ENCODE data around the gene IL1RAPL1. TPM values are rescaled to one million over a fixed set of nuclear protein-coding genes. Genes with fewer than 3 reads are reported as not detected.

IL1RAPL1 gene
- total RNA-seq, 2 donors from 2014 or later: not detected

GRCh38 chrX:29541038-29541437 lies 953.8 kb downstream of the IL1RAPL1 start:
- H3K4me1 Mint-ChIP-seq: no peaks in the 10 kb centered on the region
- no peaks in the 10 kb centered on the region for H3K9me3 ChIP-seq (ENCODE audit: control insufficient read depth, low read length, poor library complexity, severe bottlenecking)
- no peak overlapping the region for H3K4me3 Mint-ChIP-seq
- ATAC-seq (no peak), DNase-seq (no peak)
- no peaks in the 10 kb centered on the region for H3K36me3 Mint-ChIP-seq (ENCODE audit: low read depth)
- no peak overlapping the region for H3K27ac Mint-ChIP-seq
- no peaks in the 10 kb centered on the region for H3K27me3 Mint-ChIP-seq

- ATAC-seq: no peak
- no peak overlapping the region for H3K27ac Mint-ChIP-seq
Measured at GRCh38 chrX:29542152-29542551, 954.9 kb downstream of the IL1RAPL1 start.

GRCh38 chrX:29545878-29546277 lies 958.6 kb downstream of the IL1RAPL1 start:
- Mint-ChIP-seq H3K36me3 (ENCODE audit: low read depth) (no peaks in the 10 kb centered on the region), H3K4me3 (no peak overlapping the region), H3K4me1 (no peaks in the 10 kb centered on the region), H3K27me3 (no peaks in the 10 kb centered on the region), H3K27ac (no peak overlapping the region)
- ATAC-seq: no peak
- H3K9me3 ChIP-seq (ENCODE audit: control insufficient read depth, low read length, poor library complexity, severe bottlenecking): no peaks in the 10 kb centered on the region
- no peak for DNase-seq

More at GRCh38 chrX:29542152-29542551, 954.9 kb downstream of the IL1RAPL1 start:
- no peak for DNase-seq
- H3K4me1 Mint-ChIP-seq: no peaks in the 10 kb centered on the region
- no peaks in the 10 kb centered on the region for H3K27me3 Mint-ChIP-seq
- H3K9me3 ChIP-seq (ENCODE audit: control insufficient read depth, low read length, poor library complexity, severe bottlenecking): no peaks in the 10 kb centered on the region
- H3K36me3 Mint-ChIP-seq (ENCODE audit: low read depth): no peaks in the 10 kb centered on the region
- H3K4me3 Mint-ChIP-seq: no peak overlapping the region

GRCh38 chrX:29547877-29548276 lies 960.6 kb downstream of the IL1RAPL1 start:
- no peaks in the 10 kb centered on the region for H3K4me1 Mint-ChIP-seq
- no peaks in the 10 kb centered on the region for H3K27me3 Mint-ChIP-seq
- DNase-seq (no peak), ATAC-seq (no peak)
- H3K4me3 Mint-ChIP-seq: no peak overlapping the region
- no peaks in the 10 kb centered on the region for H3K9me3 ChIP-seq (ENCODE audit: control insufficient read depth, low read length, poor library complexity, severe bottlenecking)
- H3K36me3 Mint-ChIP-seq (ENCODE audit: low read depth): no peaks in the 10 kb centered on the region
- H3K27ac Mint-ChIP-seq: no peak overlapping the region

- ATAC-seq (no peak), DNase-seq (no peak)
- no peaks in the 10 kb centered on the region for H3K4me1 Mint-ChIP-seq
- no peaks in the 10 kb centered on the region for H3K9me3 ChIP-seq (ENCODE audit: control insufficient read depth, low read length, poor library complexity, severe bottlenecking)
- no peak overlapping the region for H3K27ac Mint-ChIP-seq
- no peaks in the 10 kb centered on the region for H3K36me3 Mint-ChIP-seq (ENCODE audit: low read depth)
- H3K4me3 Mint-ChIP-seq: no peak overlapping the region
- no peaks in the 10 kb centered on the region for H3K27me3 Mint-ChIP-seq
Measured at GRCh38 chrX:29553542-29553941, 966.3 kb downstream of the IL1RAPL1 start.

- no peaks in the 10 kb centered on the region for H3K9me3 ChIP-seq (ENCODE audit: control insufficient read depth, low read length, poor library complexity, severe bottlenecking)
- ATAC-seq: no peak
- H3K27me3 Mint-ChIP-seq: no peaks in the 10 kb centered on the region
- DNase-seq: no peak
- H3K27ac Mint-ChIP-seq: no peak overlapping the region
- H3K4me1 Mint-ChIP-seq: no peaks in the 10 kb centered on the region
- no peak overlapping the region for H3K4me3 Mint-ChIP-seq
- no peaks in the 10 kb centered on the region for H3K36me3 Mint-ChIP-seq (ENCODE audit: low read depth)
Measured at GRCh38 chrX:29555465-29556091, 968.3 kb downstream of the IL1RAPL1 start.

- DNase-seq (no peak), ATAC-seq (no peak)
- Mint-ChIP-seq H3K27me3 (no peaks in the 10 kb centered on the region), H3K27ac (no peak overlapping the region), H3K4me3 (no peak overlapping the region), H3K36me3 (ENCODE audit: low read depth) (no peaks in the 10 kb centered on the region), H3K4me1 (no peaks in the 10 kb centered on the region)
- H3K9me3 ChIP-seq (ENCODE audit: control insufficient read depth, low read length, poor library complexity, severe bottlenecking): no peaks in the 10 kb centered on the region
Measured at GRCh38 chrX:29560065-29560464, 972.8 kb downstream of the IL1RAPL1 start.

- no peaks in the 10 kb centered on the region for H3K9me3 ChIP-seq (ENCODE audit: control insufficient read depth, low read length, poor library complexity, severe bottlenecking)
- ATAC-seq: no peak
- Mint-ChIP-seq H3K4me1 (no peaks in the 10 kb centered on the region), H3K27me3 (no peaks in the 10 kb centered on the region), H3K36me3 (ENCODE audit: low read depth) (no peaks in the 10 kb centered on the region), H3K27ac (no peak overlapping the region), H3K4me3 (no peak overlapping the region)
- no peak for DNase-seq
Measured at GRCh38 chrX:29561417-29561816, 974.2 kb downstream of the IL1RAPL1 start.

GRCh38 chrX:29580560-29580959 lies 993.3 kb downstream of the IL1RAPL1 start:
- Mint-ChIP-seq H3K27ac (no peak overlapping the region), H3K27me3 (no peaks in the 10 kb centered on the region), H3K36me3 (ENCODE audit: low read depth) (no peaks in the 10 kb centered on the region), H3K4me3 (no peak overlapping the region), H3K4me1 (no peaks in the 10 kb centered on the region)
- no peaks in the 10 kb centered on the region for H3K9me3 ChIP-seq (ENCODE audit: control insufficient read depth, low read length, poor library complexity, severe bottlenecking)
- ATAC-seq (no peak), DNase-seq (no peak)

- no peak overlapping the region for H3K27ac Mint-ChIP-seq
- no peaks in the 10 kb centered on the region for H3K36me3 Mint-ChIP-seq (ENCODE audit: low read depth)
- no peaks in the 10 kb centered on the region for H3K9me3 ChIP-seq (ENCODE audit: control insufficient read depth, low read length, poor library complexity, severe bottlenecking)
- no peaks in the 10 kb centered on the region for H3K4me1 Mint-ChIP-seq
- ATAC-seq: no peak
- no peak for DNase-seq
- H3K4me3 Mint-ChIP-seq: no peak overlapping the region
- H3K27me3 Mint-ChIP-seq: no peaks in the 10 kb centered on the region
Measured at GRCh38 chrX:29581223-29581622, 994.0 kb downstream of the IL1RAPL1 start.

GRCh38 chrX:29587107-29587506 lies 999.9 kb downstream of the IL1RAPL1 start:
- no peak for DNase-seq
- Mint-ChIP-seq H3K36me3 (ENCODE audit: low read depth) (no peaks in the 10 kb centered on the region), H3K4me1 (no peaks in the 10 kb centered on the region), H3K4me3 (no peak overlapping the region), H3K27ac (no peak overlapping the region), H3K27me3 (no peaks in the 10 kb centered on the region)
- no peaks in the 10 kb centered on the region for H3K9me3 ChIP-seq (ENCODE audit: control insufficient read depth, low read length, poor library complexity, severe bottlenecking)
- no peak for ATAC-seq

GRCh38 chrX:29590921-29591320 lies 1003.7 kb downstream of the IL1RAPL1 start:
- ATAC-seq (no peak), DNase-seq (no peak)
- no peak overlapping the region for H3K27ac Mint-ChIP-seq
- H3K36me3 Mint-ChIP-seq (ENCODE audit: low read depth): no peaks in the 10 kb centered on the region
- H3K4me1 Mint-ChIP-seq: no peaks in the 10 kb centered on the region
- H3K9me3 ChIP-seq (ENCODE audit: control insufficient read depth, low read length, poor library complexity, severe bottlenecking): no peaks in the 10 kb centered on the region
- H3K4me3 Mint-ChIP-seq: no peak overlapping the region
- H3K27me3 Mint-ChIP-seq: no peaks in the 10 kb centered on the region

- H3K9me3 ChIP-seq (ENCODE audit: control insufficient read depth, low read length, poor library complexity, severe bottlenecking): no peaks in the 10 kb centered on the region
- ATAC-seq: no peak
- H3K27ac Mint-ChIP-seq: no peak overlapping the region
- H3K4me1 Mint-ChIP-seq: no peaks in the 10 kb centered on the region
- H3K36me3 Mint-ChIP-seq (ENCODE audit: low read depth): no peaks in the 10 kb centered on the region
- no peaks in the 10 kb centered on the region for H3K27me3 Mint-ChIP-seq
- no peak for DNase-seq
- no peak overlapping the region for H3K4me3 Mint-ChIP-seq
Measured at GRCh38 chrX:29604381-29604780, 1017.1 kb downstream of the IL1RAPL1 start.

- DNase-seq: no peak
- Mint-ChIP-seq H3K27ac (no peak overlapping the region), H3K27me3 (no peaks in the 10 kb centered on the region), H3K4me1 (no peaks in the 10 kb centered on the region), H3K4me3 (no peak overlapping the region), H3K36me3 (ENCODE audit: low read depth) (no peaks in the 10 kb centered on the region)
- ATAC-seq: no peak
- H3K9me3 ChIP-seq (ENCODE audit: control insufficient read depth, low read length, poor library complexity, severe bottlenecking): no peaks in the 10 kb centered on the region
Measured at GRCh38 chrX:29617276-29617675, 1030.0 kb downstream of the IL1RAPL1 start.

Data from T-helper 17 cell (primary cell).